ENCODE data around the gene PORCN.
"Not testable (repeated sequence)": the region's sequence is repeated elsewhere in the genome, so short reads cannot be mapped to it uniquely, and the experiment has no call there.

The PORCN gene

GRCh38 chrX:48541140-48541814 lies 32.5 kb downstream of the PORCN start:
- DNase-seq: no peak

GRCh38 chrX:48548871-48549270 lies 40.1 kb downstream of the PORCN start:
- DNase-seq: no peak

- not testable (repeated sequence) for DNase-seq
These were observed 47.0 kb downstream of the PORCN start for GRCh38 chrX:48555731-48556325.

- DNase-seq: no peak
These were observed 49.5 kb downstream of the PORCN start for GRCh38 chrX:48558271-48558670.

- no peak for DNase-seq
These were observed 50.8 kb downstream of the PORCN start for GRCh38 chrX:48559636-48560035.

- DNase-seq: no peak
These were observed 51.3 kb downstream of the PORCN start for GRCh38 chrX:48560056-48560455.

GRCh38 chrX:48560681-48561080 lies 51.9 kb downstream of the PORCN start:
- DNase-seq: no peak

- DNase-seq: no peak
These were observed 61.2 kb downstream of the PORCN start for GRCh38 chrX:48569958-48570357.
